ENCODE data around the gene PBX2.

GRCh38 chr6:32194825-32195651 is 5.0 kb upstream of the PBX2 start:
- TF ChIP-seq, protein P1, sequence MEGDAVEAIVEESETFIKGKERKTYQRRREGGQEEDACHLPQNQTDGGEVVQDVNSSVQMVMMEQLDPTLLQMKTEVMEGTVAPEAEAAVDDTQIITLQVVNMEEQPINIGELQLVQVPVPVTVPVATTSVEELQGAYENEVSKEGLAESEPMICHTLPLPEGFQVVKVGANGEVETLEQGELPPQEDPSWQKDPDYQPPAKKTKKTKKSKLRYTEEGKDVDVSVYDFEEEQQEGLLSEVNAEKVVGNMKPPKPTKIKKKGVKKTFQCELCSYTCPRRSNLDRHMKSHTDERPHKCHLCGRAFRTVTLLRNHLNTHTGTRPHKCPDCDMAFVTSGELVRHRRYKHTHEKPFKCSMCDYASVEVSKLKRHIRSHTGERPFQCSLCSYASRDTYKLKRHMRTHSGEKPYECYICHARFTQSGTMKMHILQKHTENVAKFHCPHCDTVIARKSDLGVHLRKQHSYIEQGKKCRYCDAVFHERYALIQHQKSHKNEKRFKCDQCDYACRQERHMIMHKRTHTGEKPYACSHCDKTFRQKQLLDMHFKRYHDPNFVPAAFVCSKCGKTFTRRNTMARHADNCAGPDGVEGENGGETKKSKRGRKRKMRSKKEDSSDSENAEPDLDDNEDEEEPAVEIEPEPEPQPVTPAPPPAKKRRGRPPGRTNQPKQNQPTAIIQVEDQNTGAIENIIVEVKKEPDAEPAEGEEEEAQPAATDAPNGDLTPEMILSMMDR (conservative IDR thresholded peaks at IDR 0.05), result peak; percentile 80
- TF ChIP-seq ZFX (IDR thresholded peaks at IDR 0.05), result no peak
